SK-N-MC (cell line): ENCODE data around the gene CSMD2.

Experiments used
- EZH2 ChIP-seq: fragments of 200-600 bp; sonication (generic); IDR thresholded peaks from one replicate; pipeline ENCODE4 v1.6.1; 2017; ENCODE audit warnings: antibody characterized with exemption
- POLR2AphosphoS5 ChIP-seq: IDR thresholded peaks from 2 replicates; pipeline ENCODE4 v1.6.1; 2012; ENCODE audit warnings: mild to moderate bottlenecking, low read depth, low read length, borderline replicate concordance

DNA sequence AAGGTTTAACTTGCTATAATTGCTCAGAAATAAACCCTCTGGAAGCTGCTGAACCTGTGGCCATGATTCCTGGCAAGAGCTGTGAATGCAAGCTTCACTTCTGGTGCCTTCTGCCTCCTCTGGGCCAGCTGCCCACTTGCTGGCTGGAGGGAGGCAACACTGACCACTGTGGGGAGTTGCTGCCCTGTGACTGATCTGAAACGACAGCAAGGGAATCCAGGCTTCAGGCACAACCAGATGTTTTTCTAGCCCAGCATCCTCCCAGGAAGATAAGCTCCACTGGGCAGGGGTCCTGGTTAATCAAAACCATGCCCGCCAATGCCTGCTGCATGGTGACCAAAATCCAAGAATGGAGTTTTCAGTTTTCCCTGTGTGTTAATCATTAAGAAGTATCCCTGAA lies 481.1 kb downstream of the CSMD2 start:
- TF ChIP-seq EZH2 (no peak), POLR2AphosphoS5 (no peak)
